ENCODE measurements around the gene GAB2.
"Not testable (repeated sequence)": the region's sequence is repeated elsewhere in the genome, so short reads cannot be mapped to it uniquely, and the experiment has no call there.

Gene GAB2

DNA sequence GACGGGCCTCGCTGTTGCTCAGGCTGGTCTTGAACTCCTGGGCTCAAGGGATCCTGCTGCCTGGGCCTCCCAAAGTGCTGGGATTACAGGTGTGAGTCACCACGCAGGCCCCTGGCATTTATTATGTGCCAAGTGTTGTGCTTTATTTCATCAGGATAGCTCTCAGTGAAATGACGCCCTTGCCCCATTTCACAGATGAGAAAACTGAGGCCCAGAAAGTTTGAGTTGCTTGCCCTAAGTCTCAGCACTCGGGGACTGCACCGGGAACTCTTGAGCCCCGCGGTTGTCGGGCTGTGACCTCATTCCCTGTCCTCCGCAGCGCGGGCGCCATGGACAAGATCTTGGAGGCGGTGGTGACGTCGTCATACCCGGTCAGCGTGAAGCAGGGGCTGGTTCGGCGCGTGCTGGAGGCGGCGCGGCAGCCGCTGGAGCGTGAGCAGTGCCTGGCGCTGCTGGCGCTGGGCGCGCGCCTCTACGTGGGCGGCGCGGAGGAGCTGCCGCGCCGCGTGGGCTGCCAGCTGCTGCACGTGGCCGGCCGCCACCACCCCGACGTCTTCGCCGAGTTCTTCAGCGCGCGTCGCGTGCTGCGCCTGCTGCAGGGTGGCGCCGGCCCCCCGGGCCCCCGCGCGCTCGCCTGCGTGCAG, 221.6 kb downstream of the GAB2 start:
- DNase-seq, result no peak

DNA sequence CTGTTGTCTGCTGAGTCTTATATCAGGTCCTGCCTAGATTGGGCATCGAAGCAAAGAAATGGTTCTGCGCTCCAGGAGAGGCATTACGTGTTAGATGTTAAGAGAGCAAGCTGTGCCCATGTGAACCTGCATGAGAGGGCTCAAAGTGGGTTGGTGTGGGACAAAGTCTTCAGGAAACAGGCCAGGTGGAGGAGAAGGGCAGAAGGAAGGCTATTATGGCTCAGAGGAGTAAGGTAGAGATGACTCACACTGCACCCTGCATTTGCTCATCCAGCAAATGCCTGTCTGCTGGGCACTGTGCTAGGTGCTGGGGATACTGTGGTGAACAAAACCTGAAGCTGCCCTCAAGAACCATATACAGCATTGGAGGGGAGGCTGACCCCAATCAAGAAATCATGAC, 223.1 kb downstream of the GAB2 start:
- no peak for DNase-seq

DNA sequence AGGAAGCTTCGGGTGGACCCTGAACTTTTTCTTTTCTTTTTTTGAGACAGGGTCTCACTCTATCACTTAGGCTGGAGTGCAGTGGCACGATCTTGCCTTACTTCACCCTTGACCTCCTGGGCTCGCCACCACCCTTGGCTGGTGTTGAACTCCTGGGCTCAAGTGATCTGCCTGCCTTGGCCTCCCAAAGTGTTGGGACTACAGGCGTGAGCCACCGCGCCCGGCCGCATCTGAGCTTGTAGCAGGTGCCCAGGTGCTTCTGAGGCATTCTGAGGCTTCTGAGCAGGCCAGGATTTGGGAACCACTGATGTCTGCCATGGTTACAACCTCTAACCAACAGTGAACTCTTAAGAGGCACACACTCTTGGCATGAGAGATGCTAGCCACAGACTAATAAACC, 223.8 kb downstream of the GAB2 start:
- DNase-seq, result no peak

DNA sequence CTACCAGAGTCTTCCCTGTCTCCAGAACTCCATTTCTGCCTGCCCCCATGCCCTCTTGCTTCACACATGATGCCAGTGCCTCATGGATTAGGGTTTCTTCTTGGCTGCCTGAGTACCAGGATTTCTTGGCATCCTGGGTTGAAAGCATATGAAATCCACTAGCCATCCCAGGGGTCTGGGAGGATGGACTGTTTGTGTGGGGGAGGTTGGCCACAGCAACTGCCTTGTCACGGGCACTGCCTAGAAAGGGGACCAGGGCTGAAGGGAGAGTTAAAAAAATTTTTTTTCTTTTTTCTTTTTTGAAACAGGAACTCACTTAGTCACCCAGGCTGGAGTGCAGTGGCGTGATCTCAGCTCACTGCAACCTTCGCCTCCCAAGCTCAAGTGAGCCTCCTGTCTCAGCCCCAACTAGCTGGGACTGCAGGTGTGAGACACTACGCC, 224.7 kb downstream of the GAB2 start:
- DNase-seq, result no peak

DNA sequence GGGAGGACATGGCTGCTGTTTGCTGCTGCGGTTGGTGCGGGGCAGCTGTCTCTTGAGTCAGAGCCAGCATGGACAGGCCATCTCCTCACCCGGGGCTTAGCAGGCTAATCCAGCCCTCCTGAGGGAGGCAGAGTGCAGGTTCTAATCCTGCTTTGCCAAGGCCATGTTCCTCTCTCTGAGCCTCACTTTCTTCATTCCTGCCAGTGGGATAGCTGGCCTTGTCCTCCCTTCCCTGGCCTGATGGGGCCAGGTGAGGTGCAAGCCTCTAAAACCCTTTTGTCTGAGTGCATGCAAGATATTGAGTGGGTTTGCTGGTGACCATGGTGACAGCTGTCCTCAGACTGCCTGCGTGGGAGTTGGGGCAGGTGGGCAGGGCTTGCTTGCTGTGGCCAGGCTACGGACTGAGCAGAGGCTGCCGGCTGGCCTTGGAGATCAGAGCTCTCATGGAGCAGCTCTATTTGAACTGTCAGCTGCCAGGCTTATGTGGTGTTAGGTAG, 225.3 kb downstream of the GAB2 start:
- no peak for DNase-seq

DNA sequence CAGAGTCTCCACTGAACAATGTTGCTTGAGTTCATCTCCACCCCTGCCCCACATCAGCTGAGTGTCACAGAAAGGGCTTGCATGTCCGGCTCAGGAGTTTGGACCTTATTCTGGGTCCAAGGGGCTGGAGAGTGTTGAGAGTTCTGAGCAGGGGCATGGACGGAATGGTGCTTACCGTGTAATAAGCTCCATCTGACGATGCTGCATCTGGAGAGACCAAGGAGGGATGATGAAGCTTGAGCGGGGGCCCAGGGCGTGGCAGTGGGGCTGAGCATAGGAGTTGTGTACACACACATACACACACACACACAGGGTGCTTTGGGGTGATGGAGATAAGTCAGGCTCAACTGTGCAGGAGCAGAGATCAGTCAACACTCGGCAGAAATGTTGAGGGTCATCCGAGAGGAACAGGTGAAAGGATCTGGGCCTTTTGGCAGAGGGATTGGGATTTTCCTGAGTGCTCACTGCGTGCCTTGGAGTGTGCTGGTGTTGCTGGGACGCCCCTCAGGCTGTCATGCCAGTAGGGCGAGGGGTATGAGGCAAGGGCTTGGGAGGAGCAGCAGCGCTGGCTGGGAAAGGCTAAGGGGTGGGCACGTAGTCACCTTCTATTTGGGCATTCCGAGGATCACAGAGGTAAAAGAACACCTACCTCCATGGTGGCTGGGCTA, 226.6 kb downstream of the GAB2 start:
- DNase-seq, result no peak

DNA sequence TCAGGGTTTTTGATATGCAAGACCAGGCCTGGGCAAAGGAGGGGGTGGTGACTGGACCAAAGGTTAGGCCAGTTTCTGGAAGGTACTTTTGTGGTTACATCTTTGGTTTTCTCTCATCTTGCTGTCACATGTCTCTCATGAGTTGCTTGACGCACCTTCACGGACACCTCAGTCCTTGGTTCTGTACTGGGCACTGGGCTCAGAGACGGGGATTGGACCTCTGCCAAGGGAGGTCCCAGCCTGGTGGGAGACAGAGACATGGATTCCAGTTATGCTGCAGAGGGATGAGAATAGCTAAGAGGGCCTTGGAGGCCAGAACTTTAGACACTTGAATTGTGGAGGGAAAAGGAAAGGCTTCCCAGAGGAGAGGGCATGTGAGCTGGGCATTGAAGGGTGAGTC, 227.2 kb downstream of the GAB2 start:
- no peak for DNase-seq

DNA sequence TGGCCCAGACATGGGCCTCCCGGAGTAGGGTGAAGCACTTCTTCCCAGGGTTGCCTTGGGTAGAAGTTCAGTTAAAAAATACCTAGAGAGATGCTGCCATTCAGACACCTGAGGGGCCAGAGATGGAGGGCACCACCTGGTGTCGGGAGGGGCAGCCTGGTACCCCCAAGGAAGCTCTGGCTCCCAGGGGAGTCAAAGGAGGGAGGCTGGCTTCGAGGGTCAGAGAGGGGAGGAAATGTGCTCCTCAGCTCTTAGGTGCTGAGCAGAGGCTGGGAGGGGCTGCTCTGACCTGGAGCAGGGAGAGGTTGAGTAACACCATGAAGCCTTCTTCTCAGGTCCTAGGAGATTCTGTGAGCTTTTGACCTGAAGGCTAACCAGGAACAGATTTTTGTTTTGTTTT, 227.8 kb downstream of the GAB2 start:
- no peak for DNase-seq

DNA sequence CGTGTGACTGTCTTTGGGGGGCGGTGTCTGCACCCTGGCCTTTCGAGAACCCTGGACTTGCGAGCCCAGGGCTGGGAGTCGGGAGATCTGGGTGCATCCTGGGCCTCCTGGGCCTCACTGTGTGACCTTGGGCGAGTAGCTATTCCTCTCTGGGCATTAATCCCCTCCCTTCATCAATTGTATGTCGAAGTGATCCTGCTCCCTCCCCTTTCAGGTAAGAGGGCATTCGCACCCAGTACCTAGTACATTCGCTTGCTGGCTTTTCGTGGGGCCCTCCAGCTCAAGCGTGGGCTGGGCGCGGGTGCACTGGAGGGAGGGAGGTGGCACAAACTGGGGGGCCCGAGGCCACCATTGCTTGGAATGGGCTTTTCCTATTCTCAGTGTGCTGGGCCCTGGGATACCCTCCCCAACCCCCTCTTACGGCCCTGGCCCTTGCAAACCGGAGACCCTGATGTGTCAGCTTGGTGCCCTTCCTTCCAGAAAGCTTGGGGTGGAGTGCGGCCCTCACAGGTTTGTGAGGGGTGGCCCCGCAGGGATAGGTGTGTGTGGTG, 228.4 kb downstream of the GAB2 start:
- no peak for DNase-seq

DNA sequence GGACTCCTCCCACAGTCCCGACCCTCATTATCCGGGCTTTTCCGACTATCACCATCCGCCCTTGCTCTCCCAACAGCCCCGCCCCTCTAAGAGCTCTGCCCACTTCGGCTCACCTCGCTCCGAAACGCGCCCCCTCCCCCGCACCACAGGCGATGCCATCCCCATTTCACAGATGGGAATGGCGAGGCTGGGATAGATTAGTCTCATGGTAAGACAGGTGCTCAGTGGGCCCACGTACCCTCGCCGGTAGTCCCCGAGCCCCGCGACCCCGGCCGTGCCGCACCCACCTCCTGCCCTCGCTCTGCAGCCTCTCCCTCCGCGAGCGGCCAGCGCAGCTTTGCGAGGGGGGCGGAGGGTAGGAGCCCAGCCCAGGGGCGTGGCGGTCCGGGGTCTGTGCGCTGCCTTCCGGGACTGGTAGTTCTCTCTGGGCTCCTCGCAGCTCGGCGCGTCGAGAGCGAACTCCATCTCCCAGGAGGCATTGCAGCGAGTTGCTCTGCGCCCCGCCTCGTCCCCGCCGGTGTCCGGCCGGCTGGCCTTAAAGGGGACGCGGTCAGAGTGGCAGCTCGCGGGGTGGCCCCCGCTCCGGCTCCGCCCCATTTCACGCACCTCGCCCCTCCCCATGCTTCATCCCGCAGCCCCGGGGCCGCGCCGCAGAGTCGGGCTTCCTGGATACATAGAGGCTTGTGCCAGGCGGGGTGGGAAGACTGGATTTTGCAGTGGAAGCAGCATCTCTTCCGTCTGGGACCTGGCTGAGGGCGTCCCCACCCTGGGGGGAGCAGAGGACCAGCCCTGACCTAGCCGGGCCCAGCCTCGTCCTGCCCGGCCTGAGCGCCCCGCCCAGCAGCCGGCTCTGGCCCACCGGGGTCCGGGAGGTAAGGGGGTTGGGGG, 229.1 kb downstream of the GAB2 start, which contains the start of the genes KCTD21 and USP35:
Gene KCTD21, minus strand, starts transcription at position 341 of the 888 bp plus-strand sequence. CDS start 14,072 bp downstream, outside the sequence.
Gene USP35, plus strand, starts transcription at position 634 of the 888 bp plus-strand sequence. CDS start 7,327 bp downstream, outside the sequence.
- peak; percentile 88 for DNase-seq

DNA sequence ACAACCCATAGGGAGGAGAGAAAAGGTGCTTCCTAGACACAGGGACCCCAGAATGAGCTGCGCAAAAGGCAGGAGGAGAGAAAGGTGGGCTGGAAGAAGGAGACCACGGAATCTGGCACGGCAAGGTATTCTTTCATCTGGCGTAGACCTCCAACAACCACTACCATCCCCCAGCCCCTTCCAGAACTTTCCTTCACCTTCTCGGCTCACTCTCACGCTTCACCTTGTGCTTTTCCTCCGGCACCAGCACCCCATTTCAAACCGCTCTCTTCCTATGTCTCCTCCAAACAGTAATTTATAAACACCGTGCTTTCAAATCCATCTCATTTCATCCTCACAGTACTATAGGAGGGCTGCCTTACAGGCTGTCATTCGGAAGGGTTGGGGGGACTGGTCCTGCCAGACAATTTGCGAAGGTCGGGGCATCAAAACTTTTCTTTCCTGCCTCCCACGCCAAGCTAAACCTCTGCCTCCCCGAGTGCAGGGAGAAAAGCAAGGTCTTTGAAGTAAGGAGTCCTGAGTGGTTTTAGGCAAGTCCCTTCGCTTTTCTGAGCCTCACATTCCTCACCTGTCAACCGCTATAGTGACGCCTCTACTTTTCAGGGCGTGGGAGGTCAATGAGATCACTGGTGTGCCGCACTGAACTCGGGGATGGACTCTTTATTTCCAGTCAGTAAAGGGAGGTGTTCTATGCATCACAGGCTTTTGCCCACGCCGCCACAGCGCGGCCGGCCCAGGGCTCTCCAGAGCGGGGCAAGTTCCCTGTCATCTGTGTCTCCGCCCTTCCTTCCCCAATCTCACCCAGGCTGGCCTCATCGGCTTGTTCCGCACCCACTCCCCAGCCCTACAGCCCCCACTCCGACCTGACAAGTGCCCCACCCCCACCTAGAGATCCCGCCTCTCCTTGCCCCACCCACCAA, 230.0 kb downstream of the GAB2 start:
- no peak for DNase-seq

DNA sequence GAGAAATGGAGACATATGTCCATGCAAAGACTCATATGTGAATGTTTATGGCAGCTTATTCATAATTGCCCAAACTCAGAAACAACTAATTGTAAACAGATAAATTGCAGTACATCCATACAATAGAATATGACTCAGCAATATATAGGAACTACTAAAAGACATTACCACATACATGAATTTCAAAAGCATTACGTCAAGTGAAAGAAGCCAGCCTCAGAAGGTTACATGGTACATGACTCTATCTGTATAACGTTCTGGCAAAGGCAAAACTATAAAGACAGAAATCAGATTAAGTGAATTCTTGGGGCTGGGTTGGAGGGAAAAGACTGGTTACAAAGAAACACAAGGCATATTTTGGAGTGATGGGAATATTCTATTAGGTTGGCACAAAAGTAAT, 236.4 kb downstream of the GAB2 start:
- DNase-seq, result no peak

DNA sequence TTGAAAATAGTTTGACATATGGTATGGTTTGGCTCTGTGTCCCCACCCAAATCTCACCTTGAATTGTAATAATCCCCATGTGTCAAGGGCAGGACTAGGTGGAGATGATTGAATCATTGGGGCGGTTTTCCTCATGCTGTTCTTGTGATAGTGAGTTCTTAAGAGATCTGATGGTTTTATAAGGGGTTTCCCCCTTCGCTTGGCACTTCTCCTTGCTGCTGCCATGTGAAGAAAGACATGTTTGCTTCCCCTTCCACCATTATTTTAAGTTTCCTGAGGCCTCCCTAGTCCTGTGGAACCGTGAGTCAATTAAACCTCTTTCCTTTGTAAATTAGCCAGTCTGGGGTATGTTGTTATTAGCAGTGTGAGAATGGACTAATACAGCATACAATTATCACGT, 236.9 kb downstream of the GAB2 start:
- no peak for DNase-seq

DNA sequence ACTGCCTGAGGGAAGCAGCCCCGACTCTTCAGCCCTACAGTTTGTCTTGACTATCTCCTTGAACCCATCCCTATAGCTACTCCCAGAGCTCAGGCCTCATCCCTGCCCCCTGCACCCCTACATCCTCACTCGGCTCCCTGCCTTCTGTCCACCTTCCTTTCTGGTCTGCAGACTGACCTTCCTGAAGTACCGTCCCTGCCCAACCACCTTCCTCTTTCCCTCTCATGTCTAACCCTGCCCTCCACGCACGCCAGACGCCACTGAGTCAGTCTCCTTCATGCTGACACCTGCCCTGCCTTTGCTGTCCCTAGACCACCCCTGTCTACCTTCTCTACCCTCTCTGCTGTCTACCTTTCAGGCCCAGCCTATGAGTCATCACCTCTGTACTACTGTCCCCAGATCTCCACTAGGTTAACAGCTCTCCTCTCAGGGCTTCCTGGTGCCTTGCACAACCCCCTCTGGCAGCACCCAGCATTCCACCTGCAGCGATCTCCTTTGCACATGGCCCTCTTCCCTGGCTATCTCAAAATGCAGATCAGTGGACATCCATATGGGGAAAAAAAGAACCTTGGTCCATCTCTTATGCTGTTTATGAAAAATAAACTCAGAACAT, 238.1 kb downstream of the GAB2 start:
- DNase-seq, result no peak

DNA sequence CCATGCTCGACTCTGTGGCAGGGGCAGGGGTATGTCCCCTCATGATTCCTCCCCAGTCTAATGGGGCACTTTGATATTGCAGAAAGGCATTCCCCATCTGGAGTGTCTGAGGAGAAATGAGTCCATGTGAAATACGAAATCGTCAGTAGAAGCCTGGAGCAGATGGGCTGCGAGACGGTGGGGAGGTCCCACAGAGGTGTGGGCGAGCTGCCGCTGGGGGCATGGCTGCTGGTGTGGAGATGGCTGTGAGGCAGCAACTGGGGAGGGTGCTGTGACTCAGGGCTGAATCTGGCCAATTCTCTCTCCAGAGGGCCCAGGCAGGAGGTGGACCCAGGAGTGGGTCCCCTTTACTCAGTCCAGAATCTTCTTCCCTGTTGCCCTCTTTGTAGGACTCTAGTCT, 240.4 kb downstream of the GAB2 start:
- DNase-seq, result no peak

DNA sequence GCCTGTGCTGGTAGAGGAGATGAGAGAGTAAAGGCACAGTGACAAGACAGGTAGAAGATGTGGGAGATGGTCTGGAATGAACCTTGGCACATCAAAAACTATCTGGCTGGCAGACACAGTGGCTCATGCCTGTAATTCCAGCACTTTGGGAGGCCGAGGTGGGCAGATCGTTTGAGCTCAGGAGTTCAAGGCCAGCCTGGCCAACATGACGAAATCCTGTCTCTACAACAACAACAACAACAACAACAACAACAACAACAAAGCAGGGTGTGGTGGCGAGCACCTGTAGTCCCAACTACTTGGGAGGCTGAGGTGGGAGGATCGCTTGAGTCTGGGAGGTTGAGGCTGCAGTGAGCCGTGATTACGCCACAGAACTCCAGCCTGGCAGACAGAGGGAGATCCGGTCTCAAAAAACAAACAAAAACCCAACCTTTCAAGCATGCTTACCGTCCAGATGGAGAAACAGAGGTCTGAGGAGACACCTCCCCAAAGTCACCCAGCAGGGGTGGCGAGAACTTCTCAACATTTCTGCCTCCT, 240.9 kb downstream of the GAB2 start:
- DNase-seq, result no peak

DNA sequence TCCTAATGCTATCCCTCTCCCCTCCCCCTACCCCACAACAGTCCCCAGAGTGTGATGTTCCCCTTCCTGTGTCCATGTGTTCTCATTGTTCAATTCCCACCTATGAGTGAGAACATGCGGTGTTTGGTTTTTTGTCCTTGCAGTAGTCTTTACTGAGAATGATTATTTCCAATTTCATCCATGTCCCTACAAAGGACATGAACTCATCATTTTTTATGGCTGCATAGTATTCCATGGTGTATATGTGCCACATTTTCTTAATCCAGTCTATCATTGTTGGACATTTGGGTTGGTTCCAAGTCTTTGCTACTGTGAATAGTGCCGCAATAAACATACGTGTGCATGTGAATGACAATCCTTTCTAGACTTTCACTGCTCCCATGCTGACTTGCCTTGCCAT, 241.8 kb downstream of the GAB2 start:
- not testable (repeated sequence) for DNase-seq

DNA sequence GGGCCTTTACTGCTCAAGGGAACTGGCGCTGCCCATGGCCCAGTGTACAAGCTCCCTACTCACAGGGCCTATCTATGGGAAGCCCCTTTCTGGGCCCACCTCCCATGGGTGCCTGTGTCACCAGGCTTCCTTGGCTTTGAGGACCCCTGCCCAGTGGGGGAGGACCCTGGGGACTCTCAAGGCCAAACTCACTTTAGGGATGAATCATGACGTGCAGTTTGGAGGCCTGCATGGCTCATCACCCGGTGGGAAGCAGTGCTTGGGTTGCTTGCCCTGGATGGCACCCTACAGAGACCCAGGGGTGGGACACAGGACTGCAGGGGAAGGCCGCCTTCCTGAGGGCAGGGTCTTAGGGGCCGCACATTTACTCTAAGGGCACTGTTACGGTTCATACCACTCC, 245.7 kb downstream of the GAB2 start:
- DNase-seq, result no peak

DNA sequence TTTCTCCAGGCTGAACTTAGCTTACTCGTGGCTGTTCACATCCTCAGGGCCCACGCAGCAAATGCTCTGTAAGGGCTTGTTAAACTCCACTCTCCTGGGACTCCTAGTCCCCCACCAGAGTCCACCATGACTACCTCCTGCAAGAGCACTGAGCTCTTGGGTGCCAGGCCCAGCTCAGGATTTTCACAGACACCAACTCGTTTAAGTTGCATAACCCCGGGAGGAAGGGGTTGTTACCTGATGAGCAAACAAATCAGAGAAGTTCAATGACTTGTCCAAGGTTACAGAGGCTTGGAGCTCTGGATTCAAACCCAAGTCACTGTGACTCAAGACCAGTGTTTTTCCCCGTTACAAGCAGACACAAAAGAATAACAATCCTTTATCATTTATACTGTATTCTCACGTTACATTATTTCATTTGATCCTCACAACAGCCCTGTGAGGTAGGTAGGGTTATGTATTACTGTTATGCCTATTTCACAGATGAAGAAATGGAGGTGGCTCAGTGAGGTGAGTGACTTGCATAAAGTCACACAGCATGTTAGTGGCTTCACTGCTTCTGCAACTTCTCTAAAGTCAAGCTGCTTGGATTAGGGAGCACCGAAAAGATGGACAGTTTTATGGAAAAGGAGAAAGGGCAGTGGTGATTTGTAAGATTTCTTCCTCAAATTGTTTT, 246.6 kb downstream of the GAB2 start:
- no peak for DNase-seq

DNA sequence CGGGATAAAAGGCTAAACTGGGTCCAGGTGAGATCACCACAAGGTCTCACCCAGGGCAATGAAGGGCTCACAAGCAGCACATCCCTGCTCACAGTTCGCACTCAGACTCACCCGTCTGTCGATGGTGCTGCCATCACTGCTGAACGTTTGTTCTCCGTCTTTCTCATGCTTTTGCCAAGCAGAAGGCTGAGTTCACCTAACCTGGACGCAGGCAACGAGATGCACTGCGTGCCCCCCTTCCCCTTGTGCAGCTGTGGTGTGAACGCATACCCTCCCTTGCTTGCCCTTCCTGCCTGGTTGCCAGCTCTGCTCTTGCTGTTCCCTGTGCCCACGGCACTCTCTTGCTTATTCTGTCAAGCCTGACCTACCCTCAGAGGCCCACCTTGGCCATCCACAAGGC, 247.2 kb downstream of the GAB2 start:
- DNase-seq, result no peak
